ENCODE measurements around the gene REG3G.

DNA sequence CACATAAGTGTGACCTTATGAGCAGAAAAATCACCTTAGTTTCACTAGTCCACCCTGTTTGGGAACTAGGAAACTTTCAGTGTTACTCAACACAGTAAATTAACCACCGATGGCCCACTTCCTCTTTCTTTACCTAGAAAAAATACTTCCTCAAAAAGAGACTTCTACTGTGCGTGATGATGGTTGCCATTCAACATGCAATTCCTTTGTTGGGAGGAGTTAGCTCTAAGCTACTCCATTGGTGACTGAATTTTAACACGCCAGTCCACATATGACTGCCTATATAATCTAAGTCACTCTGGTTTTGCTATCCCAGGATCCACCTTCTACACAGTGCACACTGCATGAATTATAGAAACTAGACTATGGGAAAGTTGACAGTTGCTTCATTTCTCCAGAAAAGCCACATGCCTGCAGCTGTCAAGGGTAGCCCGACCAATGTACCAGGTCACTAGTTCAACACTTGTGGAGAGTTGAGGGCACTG, 47.8 kb upstream of the REG3G start:
- TF ChIP-seq TAF1 (IDR thresholded peaks at IDR 0.05; ENCODE audit: borderline replicate concordance, low read depth, low read length) (no peak), POLR2A (IDR thresholded peaks at IDR 0.05; ENCODE audit: low read depth, low read length) (no peak), POLR2AphosphoS5 (IDR thresholded peaks at IDR 0.05; ENCODE audit: low read depth, low read length) (no peak)

Measured in GM12892 (cell line).